Colonic mucosa (tissue), 4 donors: ENCODE results near the gene API5. TPM values are rescaled to one million over a fixed set of nuclear protein-coding genes. Genes with fewer than 3 reads are reported as not detected.

Experiments used
- DNase-seq: peaks from one replicate; pipeline ENCODE4 v3.0.0-alpha.2; 2020
- H3K27ac ChIP-seq: fragments of 200-600 bp; one replicate; pipeline ENCODE4 v1.8.0; 2021
- H3K27me3 ChIP-seq: fragments of 200-600 bp; one replicate; pipeline ENCODE4 v1.8.0; 2021
- H3K36me3 ChIP-seq: fragments of 200-600 bp; one replicate; pipeline ENCODE4 v1.8.0; 2021
- H3K4me1 ChIP-seq: fragments of 200-600 bp; one replicate; pipeline ENCODE4 v1.8.0; 2021; ENCODE audit warnings: mild to moderate bottlenecking
- H3K4me3 ChIP-seq: fragments of 200-600 bp; one replicate; pipeline ENCODE4 v1.8.0; 2021
- H3K9ac ChIP-seq, 2 donors: one replicate each; pipeline ENCODE4 v1.7.0; 2013; ENCODE audit warnings: control low read depth in 2 of 2, low read depth in 2 of 2, low read length in 2 of 2
- H3K9me3 ChIP-seq: fragments of 200-600 bp; one replicate; pipeline ENCODE4 v1.8.0; 2021
- intact Hi-C: fragments of 100-400 bp; cut with DNase I; formaldehyde crosslinking; loops from one replicate; pipeline ENCODE4 v1.14.1; 2022
- total RNA-seq, 2 donors: library from RNA; stranded (reverse); fragmentation: NEBNext Ultra II Directional in 1 of 2; extraction: Animal tissue kit (Norgen Biotek cat#: 25700) in 1 of 2; gene quantifications; one replicate each; pipeline ENCODE4 v1.2.1, GENCODE V29; 2021
- TF ChIP-seq, protein P1 (sequence below): fragments of 200-600 bp; IDR thresholded peaks from one replicate; pipeline ENCODE4 v1.8.0; 2022; ENCODE audit warnings: antibody characterized with exemption, mild to moderate bottlenecking
- donor health status: healthy.
- donor health status: DM: no; HTN: no; CAD: no.
- donor health status: DM: no; HTN: no; CAD: no.

The API5 gene
- total RNA-seq, 2 donors from 2014 or later, result 86.4 to 98.0 TPM

GRCh38 chr11:43360361-43361032 is 48.7 kb downstream of the API5 start:
- H3K36me3 ChIP-seq, result no peaks in the 10 kb centered on the region
- no peak for DNase-seq
- intact Hi-C loops, result no loop called here
- no peaks in the 10 kb centered on the region for H3K27me3 ChIP-seq
- no peaks in the 10 kb centered on the region for H3K4me1 ChIP-seq
- H3K4me3 ChIP-seq, result no peak overlapping the region
- H3K9ac ChIP-seq, result no peak overlapping the region
- no peak overlapping the region for H3K27ac ChIP-seq
- H3K9me3 ChIP-seq, result no peaks in the 10 kb centered on the region
- TF ChIP-seq, protein P1, sequence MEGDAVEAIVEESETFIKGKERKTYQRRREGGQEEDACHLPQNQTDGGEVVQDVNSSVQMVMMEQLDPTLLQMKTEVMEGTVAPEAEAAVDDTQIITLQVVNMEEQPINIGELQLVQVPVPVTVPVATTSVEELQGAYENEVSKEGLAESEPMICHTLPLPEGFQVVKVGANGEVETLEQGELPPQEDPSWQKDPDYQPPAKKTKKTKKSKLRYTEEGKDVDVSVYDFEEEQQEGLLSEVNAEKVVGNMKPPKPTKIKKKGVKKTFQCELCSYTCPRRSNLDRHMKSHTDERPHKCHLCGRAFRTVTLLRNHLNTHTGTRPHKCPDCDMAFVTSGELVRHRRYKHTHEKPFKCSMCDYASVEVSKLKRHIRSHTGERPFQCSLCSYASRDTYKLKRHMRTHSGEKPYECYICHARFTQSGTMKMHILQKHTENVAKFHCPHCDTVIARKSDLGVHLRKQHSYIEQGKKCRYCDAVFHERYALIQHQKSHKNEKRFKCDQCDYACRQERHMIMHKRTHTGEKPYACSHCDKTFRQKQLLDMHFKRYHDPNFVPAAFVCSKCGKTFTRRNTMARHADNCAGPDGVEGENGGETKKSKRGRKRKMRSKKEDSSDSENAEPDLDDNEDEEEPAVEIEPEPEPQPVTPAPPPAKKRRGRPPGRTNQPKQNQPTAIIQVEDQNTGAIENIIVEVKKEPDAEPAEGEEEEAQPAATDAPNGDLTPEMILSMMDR, result no peak

GRCh38 chr11:43366677-43367076 is 54.9 kb downstream of the API5 start:
- DNase-seq, result no peak
- Histone ChIP-seq H3K4me1 (no peaks in the 10 kb centered on the region), H3K9me3 (no peaks in the 10 kb centered on the region), H3K27me3 (no peaks in the 10 kb centered on the region), H3K4me3 (no peak overlapping the region), H3K27ac (no peak overlapping the region), H3K9ac (no peak overlapping the region), H3K36me3 (no peaks in the 10 kb centered on the region)
- TF ChIP-seq, protein P1, result no peak
- intact Hi-C loops, result no loop called here

DNA sequence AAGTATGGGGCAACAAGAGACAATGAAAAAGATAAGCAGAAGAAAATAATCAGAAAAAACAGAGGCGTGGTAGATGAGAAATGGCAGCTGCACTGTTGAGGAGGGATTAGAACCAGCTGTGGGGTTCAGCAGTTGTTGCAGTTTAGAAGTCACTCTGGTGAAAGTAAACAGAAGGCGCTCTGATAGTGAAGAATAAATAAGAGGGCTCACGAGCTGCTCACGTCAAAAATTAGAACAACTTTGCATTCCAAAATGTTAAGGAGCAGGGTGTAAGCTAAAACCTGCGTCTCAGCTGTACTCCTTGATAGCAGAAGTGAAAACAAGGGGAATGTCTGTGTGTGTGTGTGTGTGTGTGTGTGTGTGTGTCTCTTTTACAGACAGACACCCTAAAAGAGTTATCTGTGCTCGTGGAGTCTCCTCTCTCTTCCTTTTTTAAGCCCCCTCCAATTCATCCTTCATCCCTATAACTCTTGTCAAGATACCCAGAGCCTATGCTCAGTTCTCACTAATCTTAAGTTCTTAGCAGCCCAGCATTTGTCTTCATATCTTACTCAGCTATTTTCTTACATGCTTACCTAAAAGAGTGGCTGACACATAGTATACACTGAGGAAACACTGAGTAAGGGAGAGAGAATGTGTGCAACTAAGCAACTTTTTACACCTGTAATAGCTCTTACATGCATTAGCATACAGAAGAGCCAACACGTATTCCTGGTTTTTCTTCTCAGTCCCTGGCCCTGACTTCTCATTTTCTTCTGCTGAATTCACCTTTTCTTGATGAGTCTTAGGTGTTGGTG is 55.8 kb downstream of the API5 start:
- H3K4me1 ChIP-seq, result no peaks in the 10 kb centered on the region
- intact Hi-C loops, result no loop called here

GRCh38 chr11:43376065-43376464 is 64.3 kb downstream of the API5 start:
- Histone ChIP-seq H3K4me3 (no peak overlapping the region), H3K4me1 (no peaks in the 10 kb centered on the region), H3K9me3 (no peaks in the 10 kb centered on the region), H3K9ac (no peak overlapping the region), H3K36me3 (no peaks in the 10 kb centered on the region), H3K27me3 (no peaks in the 10 kb centered on the region), H3K27ac (no peak overlapping the region)
- TF ChIP-seq, protein P1, result no peak
- DNase-seq, result no peak
- intact Hi-C loops, result no loop called here

More for the DNA sequence above, 55.8 kb downstream of the API5 start:
- DNase-seq, result no peak
- H3K27ac ChIP-seq, result no peak overlapping the region
- TF ChIP-seq, protein P1, result no peak
- no peak overlapping the region for H3K9ac ChIP-seq
- no peaks in the 10 kb centered on the region for H3K27me3 ChIP-seq
- H3K36me3 ChIP-seq, result no peaks in the 10 kb centered on the region
- H3K9me3 ChIP-seq, result no peaks in the 10 kb centered on the region
- H3K4me3 ChIP-seq, result no peak overlapping the region

- intact Hi-C loops, result no loop called here
- H3K4me3 ChIP-seq, result no peak overlapping the region
- no peak for DNase-seq
- H3K27me3 ChIP-seq, result no peaks in the 10 kb centered on the region
- no peaks in the 10 kb centered on the region for H3K36me3 ChIP-seq
- TF ChIP-seq, protein P1, result no peak
- H3K4me1 ChIP-seq, result no peaks in the 10 kb centered on the region
- no peak overlapping the region for H3K9ac ChIP-seq
- no peaks in the 10 kb centered on the region for H3K9me3 ChIP-seq
- H3K27ac ChIP-seq, result no peak overlapping the region
Measured at GRCh38 chr11:43376594-43376993, 64.8 kb downstream of the API5 start.
